Activated T-cell treated with anti-CD3 and anti-CD28 coated beads, Interleukin-2, amount 50 U/mL, for 1 hour (primary cell): ENCODE results near the gene CIRBP.
"Not testable (repeated sequence)": the region's sequence is repeated elsewhere in the genome, so short reads cannot be mapped to it uniquely, and the experiment has no call there.

Experiments
- DNase-seq: peaks from one replicate; pipeline ENCODE4 v3.0.0-alpha.2; 2020

The CIRBP gene

DNA sequence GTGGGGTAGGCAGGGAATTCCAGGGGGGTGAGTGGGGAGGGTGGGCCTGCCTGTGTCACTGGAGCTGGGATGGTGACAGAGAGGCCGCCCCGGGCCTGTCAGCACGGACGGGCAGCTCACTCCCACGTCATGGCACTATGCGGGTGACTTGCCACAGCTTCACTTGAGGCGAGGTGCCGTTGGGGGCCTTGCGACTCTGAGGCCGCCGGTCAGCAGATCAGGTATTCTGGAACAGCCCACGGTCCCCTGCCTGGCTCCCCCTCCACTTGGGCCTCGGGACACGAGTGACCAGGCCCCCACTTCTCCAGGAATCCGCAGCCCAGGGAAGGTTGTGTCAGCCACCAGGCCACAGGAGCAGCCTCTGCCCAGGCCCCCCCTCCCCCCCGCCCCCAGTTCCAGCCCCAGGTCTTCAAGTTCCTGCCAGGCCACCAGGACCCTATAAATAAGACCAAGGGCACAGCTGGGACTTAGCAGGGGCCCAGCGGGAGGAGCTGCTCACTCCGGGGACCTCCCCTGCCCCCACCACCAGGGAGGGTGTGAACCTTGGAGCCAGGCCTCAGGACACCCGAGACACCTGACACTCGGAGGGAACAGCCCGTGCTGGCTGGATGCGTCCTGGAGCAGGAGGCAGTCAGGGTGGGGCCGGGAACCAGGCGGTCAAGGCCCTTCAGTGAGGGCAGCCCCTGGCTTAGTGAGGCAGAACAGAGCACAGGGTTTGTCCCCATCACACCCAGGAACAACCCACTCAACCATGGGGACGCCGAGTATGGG lies 23.5 kb upstream of the CIRBP start:
- no peak for DNase-seq

DNA sequence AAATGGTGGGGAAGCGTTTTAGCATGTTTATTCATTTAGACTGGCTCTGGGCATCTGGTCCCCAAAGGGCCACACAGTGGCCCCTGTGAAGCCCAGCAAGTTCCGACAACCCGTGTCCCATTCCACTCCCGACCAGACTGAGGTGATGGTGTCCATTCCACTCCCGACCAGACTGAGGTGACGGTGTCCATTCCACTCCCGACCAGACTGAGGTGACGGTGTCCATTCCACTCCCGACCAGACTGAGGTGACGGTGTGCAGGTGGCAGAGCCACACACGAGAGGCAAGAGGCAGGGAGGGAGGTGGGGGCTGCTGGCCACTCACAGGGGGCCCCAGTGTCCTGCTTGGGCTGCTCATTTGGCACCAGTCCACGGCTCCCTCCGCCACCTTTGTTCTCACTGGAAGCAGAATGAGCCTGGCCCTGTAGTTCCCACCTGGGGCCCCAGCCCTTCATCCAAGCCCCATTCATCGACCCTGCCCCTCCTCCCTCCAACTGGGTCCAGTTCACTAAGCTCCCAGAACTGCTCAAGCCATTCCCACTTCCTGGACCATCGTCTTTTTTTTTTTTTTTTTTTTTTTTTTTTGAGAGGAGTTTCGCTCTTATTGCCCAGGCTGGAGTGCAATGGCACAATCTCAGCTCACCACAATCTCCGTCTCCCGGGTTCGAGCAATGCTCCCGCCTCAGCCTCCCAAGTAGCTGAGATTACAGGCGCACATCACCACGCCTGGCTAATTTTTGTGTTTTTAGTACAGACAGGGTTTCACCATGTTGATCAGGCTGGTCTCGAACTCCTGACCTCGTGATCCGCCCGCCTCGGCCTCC lies 22.7 kb upstream of the CIRBP start:
- DNase-seq = not testable (repeated sequence)

DNA sequence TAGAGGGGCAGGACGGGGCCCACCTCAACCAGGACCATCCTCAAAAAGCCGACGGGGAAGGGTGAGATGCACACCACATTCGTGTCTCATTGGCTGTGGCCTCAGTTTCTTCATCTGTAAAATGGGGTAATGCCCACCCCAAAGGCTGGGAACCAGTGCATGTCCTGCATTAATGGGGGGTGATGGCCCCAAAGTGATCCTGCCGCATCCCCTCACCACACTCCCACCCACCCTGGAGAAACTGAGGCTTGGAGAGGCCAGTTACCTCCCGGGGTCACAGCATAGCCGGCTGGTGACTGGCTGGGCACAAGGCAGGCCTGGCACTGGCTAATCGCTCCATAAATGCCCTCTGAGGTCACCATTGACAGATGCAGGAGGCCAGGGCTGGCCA lies 21.4 kb upstream of the CIRBP start:
- DNase-seq = no peak

GRCh38 chr19:1248139-1248785 lies 20.9 kb upstream of the CIRBP start, which contains the start of gene MIDN:
Gene MIDN, plus strand, starts transcription at chr19:1248583. Its CDS starts 1,714 bp downstream, at chr19:1250297.
- peak; percentile 83 for DNase-seq

DNA sequence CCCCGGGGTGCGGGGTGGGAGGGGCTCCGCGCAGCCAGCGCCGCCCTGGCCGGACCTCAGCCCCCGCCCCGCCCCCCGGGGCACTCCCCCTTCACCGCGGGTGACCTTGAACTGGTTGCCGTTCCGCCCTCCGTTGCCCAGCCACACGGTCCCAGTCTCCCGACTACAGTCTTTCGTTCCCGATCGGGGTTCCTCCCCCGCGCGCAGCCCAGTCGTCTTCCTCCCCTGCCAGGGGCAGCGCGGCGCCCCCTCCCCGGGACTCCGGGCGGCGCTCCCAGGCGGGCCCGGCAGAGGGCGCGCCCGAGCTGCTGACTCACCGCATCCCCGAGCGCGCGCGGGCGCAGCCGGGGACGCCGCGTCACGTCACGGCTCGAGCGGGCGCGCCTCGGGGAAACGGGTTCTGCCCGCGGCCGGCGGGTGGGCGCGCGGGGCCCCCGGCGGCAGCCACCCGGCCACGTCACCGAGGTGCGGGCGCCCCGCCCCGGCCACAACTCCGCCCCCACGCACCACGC lies 20.3 kb upstream of the CIRBP start:
- peak; percentile 90 for DNase-seq

- peak; percentile 96 for DNase-seq
Measured at GRCh38 chr19:1249298-1249989, 19.7 kb upstream of the CIRBP start.

DNA sequence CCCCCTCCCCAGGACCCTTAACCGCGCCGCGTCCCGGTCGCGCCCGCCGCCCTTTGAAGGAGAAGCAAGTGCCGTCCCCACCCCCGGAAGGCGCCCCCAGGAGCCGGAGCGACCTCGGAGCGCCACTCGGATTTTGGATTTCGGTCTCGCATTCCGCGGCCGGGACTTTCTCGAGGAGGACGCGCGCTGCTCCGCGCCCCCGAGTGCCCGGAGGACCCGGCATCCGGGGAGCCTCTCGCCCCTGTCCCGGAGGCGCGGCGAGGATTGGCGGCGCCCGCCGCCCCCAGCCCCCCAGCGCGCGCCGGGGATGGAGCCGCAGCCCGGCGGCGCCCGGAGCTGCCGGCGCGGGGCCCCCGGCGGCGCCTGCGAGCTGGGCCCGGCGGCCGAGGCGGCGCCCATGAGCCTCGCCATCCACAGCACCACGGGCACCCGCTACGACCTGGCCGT lies 19.1 kb upstream of the CIRBP start:
- DNase-seq = no peak

GRCh38 chr19:1250437-1251260 lies 18.5 kb upstream of the CIRBP start:
- peak; percentile 73 for DNase-seq

- peak; percentile 70 for DNase-seq
Measured at GRCh38 chr19:1251330-1252220, 17.6 kb upstream of the CIRBP start.

- no peak for DNase-seq
Measured at GRCh38 chr19:1252221-1252820, 16.8 kb upstream of the CIRBP start.

DNA sequence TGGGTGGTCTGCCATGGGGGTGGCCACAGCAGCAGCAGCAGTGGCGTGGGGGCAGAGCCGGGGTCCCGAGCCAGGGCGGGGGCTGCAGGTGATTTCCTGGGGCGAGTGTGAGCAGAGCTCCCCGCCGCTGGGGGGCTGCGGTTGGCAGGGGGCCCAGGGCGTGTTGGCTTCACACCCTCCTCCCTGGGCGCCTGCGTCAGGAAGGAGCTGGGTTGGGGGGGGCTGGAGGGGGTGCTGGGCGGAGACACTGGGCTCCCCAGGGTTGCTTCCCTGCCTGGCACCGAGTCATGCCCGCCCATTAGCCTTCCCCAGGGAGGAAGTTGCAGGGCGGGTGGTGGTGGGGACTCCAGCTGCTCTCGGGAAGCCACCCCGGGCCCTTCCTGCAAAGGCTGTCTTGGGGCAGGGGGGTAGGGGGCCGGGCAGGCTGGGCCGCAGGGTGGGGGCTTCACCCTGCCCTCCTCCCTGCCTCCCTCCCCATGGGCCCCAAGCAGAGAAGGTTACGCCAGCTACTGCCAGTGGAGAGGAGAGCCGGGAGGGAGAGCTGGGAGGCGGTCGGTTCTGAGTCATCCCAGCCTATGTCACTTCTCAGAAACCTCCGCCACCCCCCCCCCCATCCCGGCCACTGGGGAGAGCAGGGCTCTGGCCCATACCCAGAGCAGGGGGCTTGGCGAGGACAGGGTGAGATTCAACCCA lies 16.2 kb upstream of the CIRBP start:
- peak; percentile 79 for DNase-seq

GRCh38 chr19:1253514-1254080 lies 15.5 kb upstream of the CIRBP start:
- no peak for DNase-seq

- no peak for DNase-seq
Measured at GRCh38 chr19:1254081-1254527, 15.0 kb upstream of the CIRBP start.

GRCh38 chr19:1254530-1255185 lies 14.5 kb upstream of the CIRBP start:
- DNase-seq = no peak

DNA sequence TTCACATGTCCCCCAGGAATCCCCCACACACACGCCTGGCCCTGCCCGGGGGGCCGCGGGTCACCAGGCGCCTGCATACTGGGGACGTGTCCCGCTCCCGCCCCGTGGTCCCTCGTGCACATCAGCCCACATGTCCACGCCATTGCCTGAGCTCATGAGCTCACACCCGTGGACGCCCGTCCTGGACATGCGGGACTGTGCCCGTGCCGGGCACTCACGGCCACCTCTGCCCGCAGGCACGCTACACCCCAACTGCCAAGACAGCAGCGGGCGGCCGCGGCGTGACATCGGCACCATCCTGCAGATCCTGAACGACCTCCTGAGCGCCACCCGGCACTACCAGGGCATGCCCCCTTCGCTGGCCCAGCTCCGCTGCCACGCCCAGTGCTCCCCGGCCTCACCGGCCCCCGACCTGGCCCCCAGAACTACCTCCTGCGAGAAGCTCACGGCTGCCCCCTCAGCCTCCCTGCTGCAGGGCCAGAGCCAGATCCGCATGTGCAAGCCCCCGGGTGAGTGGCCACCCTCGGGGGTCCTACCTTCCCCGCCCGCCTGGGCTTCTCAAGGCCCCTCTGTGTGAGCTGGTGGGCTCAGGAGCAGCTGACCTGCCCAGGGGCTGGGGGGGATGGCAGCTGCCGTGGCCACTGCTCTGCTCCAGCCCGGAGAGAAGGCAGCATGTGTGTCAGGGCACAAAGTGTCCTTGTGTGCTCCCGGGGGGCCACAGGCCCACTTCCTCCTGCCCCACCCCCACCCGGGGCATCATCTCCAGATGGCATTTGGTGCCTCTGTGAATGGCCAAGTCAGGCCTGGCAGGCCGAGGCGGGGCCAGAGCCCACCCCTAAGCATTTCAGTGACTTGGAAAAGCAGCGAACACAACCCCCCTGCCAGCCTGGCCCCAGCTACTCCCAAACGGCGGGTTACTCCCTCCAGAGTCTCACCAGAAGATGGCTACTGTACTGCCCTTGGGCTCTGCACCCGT lies 13.7 kb upstream of the CIRBP start:
- DNase-seq = no peak

- no peak for DNase-seq
Measured at GRCh38 chr19:1256646-1257474, 12.3 kb upstream of the CIRBP start.
